ENCODE results near the gene MEGF6.

- no peak for TF ChIP-seq CTCF (IDR thresholded peaks at IDR 0.05)
- no peak for TF ChIP-seq POLR2A (IDR thresholded peaks at IDR 0.05)
Measured at GRCh38 chr1:3631320-3632260, 20.3 kb upstream of the MEGF6 start.

Measured in body of pancreas (tissue), 4 donors.